HL-60 (cell line): ENCODE measurements around the gene POLE.

Experiments used
- DNase-seq, 2 experiments: peaks; one replicate each; pipeline ENCODE4 v3.0.0-alpha.2; 2010 to 2020; ENCODE audit warnings: low read depth in 1 of 2, low spot score in 1 of 2
- H3K27ac ChIP-seq: fragments of 250-450 bp; sonication (Bioruptor Pico); replicated peaks from 2 replicates; pipeline ENCODE4 v1.5.1; 2020; ENCODE audit warnings: mild to moderate bottlenecking, moderate library complexity
- H3K27me3 ChIP-seq: fragments of 250-450 bp; sonication (Bioruptor Pico); 2 replicates; pipeline ENCODE4 v1.5.1; 2021; ENCODE audit warnings: mild to moderate bottlenecking, moderate library complexity; ENCODE audit not compliant: insufficient read depth, poor library complexity, severe bottlenecking
- H3K4me3 ChIP-seq: replicated peaks from 2 replicates; pipeline ENCODE4 v1.5.1; 2011; ENCODE audit warnings: mild to moderate bottlenecking, control low read depth, low read length; ENCODE audit not compliant: insufficient read depth
- CTCF ChIP-seq: IDR thresholded peaks from one replicate; pipeline ENCODE4 v1.5.1; 2011; ENCODE audit warnings: low read length, control low read depth, inconsistent platforms; ENCODE audit not compliant: insufficient read depth
- POLR2AphosphoS5 ChIP-seq: IDR thresholded peaks from 2 replicates; pipeline ENCODE4 v1.6.1; 2012; ENCODE audit warnings: low read depth
- REST ChIP-seq: IDR thresholded peaks from 2 replicates; pipeline ENCODE4 v1.6.1; 2012; ENCODE audit warnings: low read depth; ENCODE audit not compliant: insufficient replicate concordance
- SPI1 ChIP-seq: IDR thresholded peaks from 2 replicates; pipeline ENCODE4 v1.6.1; 2012; ENCODE audit warnings: low read depth, mild to moderate bottlenecking, borderline replicate concordance

The POLE gene

GRCh38 chr12:132630672-132631071, 56.5 kb downstream of the POLE start:
- TF ChIP-seq CTCF (no peak), SPI1 (no peak), POLR2AphosphoS5 (no peak)
- Histone ChIP-seq H3K27me3 (no peaks in the 10 kb centered on the region), H3K27ac (no peak overlapping the region), H3K4me3 (no peak overlapping the region)
- DNase-seq: no peak

GRCh38 chr12:132629330-132629729, 57.8 kb downstream of the POLE start:
- TF ChIP-seq REST (no peak), SPI1 (no peak), POLR2AphosphoS5 (no peak)
- H3K27ac ChIP-seq: no peak overlapping the region
- no peak for DNase-seq
- no peak overlapping the region for H3K4me3 ChIP-seq
- H3K27me3 ChIP-seq: no peaks in the 10 kb centered on the region

- DNase-seq: no peak
Measured at GRCh38 chr12:132625731-132626430, 61.3 kb downstream of the POLE start.

More at GRCh38 chr12:132625731-132626430, 61.3 kb downstream of the POLE start:
- Histone ChIP-seq H3K4me3 (no peak overlapping the region), H3K27me3 (peaks cover 6% of the 10 kb centered on the region), H3K27ac (no peak overlapping the region)
- TF ChIP-seq POLR2AphosphoS5 (no peak), REST (no peak), CTCF (no peak)
